ENCODE measurements around the gene KCNJ14. TPM values are rescaled to one million over a fixed set of nuclear protein-coding genes. Genes with fewer than 3 reads are reported as not detected.
"Not testable (repeated sequence)": the region's sequence is repeated elsewhere in the genome, so short reads cannot be mapped to it uniquely, and the experiment has no call there.

The KCNJ14 gene
- total RNA-seq, 1 donor from 2014 or later, result 0.96 TPM

GRCh38 chr19:48486706-48487105 lies 31.3 kb downstream of the KCNJ14 start:
- DNase-seq (ENCODE audit: low read depth), result not testable (repeated sequence)

GRCh38 chr19:48487544-48487943 lies 32.2 kb downstream of the KCNJ14 start:
- DNase-seq (ENCODE audit: low read depth), result no peak

DNA sequence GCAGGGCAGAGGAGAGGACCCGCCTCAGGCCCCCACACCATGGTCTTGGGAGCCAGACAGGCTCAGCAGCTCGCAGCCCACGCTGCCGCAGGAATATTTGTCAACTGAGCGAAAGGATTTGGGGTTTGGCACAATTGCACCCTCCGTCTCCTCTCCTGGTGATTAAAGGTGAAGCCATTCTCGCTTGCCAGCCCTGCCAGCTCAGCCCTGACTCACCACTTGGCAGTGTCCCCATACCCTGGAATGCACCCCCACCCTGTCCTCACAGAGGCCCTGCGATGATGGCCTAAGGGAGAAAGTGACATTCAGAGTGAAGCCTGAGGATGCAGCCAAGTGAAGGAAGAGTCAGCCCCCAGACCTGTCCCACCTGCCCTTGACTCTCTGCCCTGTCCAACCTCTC lies 32.6 kb downstream of the KCNJ14 start:
- peak; percentile 91 for DNase-seq (ENCODE audit: low read depth)

DNA sequence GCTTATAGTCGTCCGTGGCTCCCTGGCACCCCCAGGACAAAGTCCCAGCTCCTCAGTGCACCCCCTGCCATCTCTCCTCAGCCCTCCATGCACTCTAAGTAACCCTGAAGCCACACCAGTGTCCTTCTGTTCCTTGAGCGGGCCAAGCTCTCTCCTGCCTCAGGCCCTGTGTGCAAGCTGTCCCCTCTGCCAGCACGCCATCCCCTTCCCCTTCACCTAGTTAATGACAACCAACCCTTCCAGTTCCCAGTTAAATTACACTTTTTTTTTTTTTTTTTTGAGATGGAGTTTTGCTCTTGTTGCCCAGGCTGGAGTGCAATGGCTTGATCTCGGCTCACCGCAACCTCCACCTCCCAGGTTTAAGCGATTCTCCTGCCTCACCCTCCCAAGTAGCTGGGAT lies 33.1 kb downstream of the KCNJ14 start:
- not testable (repeated sequence) for DNase-seq (ENCODE audit: low read depth)

DNA sequence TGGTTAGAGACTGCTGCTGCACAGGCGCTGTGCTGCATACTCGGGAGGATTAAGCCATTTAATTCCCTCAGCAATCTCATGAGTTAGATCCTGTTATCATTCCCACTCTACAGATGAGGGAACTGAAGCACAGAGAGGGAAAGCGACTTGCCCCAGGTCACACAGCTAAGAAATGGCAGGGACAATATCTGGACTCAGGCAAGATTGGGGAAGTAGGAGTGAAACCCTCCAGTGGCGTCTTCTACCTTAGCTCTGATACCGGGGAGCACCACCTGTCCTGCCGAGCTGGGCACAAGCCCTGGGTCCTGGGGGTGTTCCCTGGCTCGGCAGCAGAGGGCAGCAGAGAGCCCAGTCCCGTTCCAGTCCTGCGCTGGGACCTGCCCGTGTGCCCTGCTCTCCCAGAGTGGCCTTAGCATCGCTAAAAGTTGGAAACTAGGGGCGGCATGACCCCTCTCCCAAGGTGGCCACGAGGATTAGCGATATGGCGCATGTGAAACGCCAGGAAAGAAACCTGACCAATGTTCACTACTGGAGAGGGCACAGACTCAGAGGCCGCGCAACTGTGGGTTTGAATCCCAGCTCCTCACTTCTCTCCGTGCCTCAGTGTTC lies 34.3 kb downstream of the KCNJ14 start:
- DNase-seq (ENCODE audit: low read depth), result peak; percentile 64

GRCh38 chr19:48490981-48491792 lies 35.8 kb downstream of the KCNJ14 start:
- DNase-seq (ENCODE audit: low read depth), result no peak

- DNase-seq (ENCODE audit: low read depth), result no peak
These were observed 36.4 kb downstream of the KCNJ14 start for GRCh38 chr19:48491793-48492123.

DNA sequence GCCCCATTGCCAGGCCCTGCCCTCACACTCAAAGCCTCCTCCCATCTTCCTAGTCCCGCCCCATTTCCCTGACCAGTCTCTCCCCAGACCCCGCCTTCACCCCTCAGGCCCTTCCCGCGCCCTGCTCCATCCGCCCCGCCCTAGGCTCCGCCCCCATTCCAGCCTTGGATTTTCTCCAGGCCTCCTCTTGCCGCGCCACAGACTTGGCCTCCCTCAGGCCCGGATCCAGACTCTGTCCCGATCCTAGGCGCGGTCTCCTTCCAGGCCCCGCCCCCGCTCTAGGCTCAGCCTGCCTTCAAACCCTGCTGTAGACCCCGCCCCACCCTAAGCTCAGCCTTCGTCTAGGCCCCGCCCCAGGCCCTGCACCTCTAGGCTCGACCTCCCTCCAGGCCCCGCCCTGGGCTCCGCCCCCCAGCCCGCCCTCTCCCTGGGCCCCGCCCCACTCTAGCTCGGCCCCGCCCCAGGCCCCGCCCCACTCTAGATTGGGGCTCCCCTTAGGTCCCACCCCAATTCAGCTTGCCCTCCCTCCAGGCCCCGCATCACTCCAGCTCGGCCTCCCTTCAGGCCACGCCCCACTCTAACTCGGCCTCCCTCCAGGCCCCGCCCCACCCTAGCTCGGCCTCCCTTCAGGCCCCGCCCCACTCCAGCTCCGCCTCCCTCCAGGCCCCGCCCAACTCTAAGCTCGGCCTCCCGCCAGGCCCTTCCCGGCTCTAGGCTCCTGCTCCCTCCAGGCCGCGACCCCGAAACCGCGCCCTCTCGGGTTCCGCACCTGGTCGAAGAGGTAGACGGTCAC lies 37.7 kb downstream of the KCNJ14 start:
- peak; percentile 92 for DNase-seq (ENCODE audit: low read depth)

DNA sequence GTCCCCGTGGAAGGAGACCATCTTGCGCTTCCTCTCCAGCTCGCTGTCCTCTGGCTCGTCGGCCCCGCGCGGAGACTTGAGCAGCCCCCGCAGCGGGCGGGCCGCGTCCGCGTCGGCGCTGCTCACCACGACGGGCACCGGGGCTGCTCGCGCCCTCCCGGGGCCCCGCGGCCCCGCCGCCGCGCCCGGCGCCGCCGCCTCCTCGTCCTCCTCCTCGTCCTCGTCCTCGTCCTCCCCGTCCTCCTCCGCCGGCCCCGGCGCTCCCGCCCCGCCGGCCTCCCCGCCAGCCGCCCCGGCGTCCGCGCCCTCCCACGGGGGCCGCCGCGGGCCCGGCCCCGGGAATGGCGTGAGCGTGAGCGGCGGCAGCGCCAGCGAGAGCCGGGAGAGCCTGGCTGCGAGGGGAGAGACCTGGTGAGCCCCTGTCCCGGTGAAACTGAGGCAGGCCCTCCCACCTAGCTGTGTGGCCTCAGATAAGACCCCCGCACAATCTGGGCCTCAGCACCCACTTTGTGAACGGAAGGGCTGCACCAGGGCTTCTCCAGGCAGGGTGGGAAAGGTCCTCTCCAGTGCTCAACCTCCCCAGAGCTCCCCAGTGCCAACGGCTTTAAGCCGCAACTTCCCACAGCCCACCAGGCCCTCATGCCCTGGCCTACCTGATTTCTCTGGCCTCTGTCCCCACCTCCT lies 38.5 kb downstream of the KCNJ14 start:
- DNase-seq (ENCODE audit: low read depth), result no peak

DNA sequence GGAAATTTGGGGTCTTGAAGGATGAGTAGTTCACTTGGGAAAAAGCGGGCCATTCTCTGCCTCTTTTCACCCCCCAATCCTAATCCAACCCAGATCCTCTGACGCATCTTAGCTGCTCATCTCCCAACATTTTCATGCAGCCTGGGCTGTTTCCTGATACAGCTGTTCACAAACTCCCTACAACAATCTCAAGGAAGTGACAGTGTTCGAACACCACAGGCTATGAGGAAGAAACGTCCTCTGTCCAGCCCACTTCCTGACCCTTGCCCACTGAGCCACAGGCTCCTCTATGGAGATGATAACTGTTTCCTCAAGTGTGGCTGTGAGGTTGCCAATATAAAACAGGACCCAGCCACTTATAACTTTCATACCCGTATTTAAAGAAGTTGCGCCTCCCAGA lies 40.0 kb downstream of the KCNJ14 start:
- no peak for DNase-seq (ENCODE audit: low read depth)

DNA sequence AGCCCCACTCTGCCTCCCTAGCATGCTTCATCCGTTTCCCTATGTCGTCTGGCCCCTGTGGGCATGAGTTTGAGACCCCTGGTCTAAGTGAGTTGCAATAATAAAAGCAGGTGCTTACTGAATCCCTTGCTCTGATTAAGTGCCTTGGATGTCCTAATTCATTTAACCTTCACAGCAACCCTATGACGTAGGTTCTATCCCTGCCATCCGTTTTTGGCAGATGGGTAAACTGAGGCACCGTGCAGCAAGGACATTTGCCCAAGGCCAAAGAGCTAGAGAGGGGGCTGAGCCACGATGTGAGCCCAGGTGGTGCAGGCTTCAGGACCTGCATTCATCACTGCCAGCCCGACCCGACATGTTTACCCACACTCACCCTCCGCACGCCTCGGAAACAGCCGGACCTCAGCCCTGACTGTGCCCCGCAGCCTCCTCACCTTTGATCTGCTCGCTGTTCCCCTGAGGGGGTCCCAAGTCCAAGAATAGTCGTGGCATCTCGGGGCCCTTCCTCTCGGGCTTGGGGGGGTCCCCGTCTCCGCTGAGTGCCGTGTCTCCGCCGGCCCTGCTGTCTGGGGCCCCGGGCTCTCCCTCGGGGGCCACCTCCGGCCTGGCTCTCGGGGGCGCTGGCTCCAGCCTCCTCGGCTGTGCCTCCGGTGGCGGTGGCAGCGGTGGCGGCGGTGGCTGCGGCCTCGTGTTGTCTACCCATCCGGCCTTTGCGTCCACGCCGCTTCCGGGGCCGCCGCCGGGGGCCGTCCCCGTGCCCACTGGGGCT lies 41.8 kb downstream of the KCNJ14 start:
- no peak for DNase-seq (ENCODE audit: low read depth)

DNA sequence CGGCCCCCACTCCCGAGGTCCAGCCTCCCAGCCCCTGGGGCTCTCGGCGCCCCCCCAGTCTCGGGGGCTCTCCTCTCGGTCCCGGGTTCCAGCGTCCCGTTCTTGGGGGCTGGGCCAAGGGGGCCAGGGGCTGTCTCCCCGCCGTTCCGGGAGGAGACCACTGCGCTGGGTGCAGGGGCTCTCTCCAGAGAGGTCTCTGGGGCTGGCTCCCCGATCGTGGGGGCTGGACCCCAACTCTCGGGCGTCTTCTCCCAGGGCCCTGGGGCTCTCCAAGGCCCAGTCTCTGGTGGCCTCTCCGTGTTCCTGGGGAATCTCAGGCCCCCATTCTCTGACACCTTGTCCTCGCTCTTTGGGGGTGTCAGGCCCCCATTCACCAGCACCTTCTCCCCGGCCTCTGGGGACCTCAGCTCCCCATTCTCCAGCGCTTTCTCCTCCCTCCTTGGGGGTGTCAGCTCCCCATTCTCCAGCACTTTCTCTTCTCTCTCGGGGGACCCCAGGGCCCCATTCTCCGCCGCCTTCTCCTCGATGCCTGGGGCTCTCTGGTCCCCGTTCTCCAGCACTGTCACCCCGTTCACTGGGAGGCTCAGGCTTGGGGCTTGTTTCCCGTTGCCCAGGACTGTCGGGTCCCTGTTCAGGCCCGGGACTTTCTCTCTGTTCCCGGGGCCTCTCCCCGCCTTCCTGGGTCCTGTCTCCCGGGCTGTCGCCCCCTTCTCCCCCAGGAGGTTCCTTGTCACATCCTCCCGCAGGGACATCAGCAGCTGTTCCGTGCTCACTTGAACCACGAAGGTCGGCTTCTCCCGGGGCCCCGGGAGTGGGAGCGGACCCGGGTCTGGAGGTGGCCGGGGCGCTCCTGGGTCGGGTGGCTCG lies 42.6 kb downstream of the KCNJ14 start:
- no peak for DNase-seq (ENCODE audit: low read depth)

DNA sequence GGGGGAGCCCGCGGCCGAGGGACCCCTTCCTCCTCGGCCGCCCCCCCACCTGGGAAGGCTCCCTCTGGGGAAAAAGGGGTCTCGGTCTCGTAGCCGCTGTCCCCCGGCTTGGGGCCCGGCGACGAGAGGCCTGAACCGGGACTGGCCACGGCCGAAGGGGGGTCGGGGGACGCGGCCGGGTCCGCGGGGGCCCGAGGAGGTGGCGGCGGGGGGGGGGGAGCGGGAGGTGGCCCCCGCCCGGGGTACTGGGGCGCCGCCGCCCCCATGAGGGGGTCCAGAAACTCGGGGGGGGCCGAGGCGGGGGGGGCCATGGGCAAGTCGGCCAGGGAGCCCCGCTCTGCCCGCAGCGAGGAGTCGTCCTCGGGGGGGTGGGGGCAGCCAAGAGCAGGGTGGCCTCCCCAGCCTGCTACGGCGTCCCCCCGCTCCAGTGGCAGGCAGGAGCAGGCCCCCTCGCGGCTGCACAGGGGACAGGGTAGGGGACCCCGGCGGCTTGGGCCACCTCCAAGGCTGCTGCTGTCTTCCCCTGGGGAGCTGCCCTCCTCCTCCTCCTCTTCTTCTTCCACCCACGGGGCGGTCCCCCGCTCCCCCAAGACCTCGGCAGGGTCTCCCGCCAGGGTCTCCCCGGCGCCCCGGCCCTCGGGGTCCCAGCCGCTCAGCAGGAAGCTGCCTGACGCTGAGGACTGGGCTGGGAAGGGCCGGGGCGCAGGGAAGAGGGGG lies 43.4 kb downstream of the KCNJ14 start:
- no peak for DNase-seq (ENCODE audit: low read depth)

DNA sequence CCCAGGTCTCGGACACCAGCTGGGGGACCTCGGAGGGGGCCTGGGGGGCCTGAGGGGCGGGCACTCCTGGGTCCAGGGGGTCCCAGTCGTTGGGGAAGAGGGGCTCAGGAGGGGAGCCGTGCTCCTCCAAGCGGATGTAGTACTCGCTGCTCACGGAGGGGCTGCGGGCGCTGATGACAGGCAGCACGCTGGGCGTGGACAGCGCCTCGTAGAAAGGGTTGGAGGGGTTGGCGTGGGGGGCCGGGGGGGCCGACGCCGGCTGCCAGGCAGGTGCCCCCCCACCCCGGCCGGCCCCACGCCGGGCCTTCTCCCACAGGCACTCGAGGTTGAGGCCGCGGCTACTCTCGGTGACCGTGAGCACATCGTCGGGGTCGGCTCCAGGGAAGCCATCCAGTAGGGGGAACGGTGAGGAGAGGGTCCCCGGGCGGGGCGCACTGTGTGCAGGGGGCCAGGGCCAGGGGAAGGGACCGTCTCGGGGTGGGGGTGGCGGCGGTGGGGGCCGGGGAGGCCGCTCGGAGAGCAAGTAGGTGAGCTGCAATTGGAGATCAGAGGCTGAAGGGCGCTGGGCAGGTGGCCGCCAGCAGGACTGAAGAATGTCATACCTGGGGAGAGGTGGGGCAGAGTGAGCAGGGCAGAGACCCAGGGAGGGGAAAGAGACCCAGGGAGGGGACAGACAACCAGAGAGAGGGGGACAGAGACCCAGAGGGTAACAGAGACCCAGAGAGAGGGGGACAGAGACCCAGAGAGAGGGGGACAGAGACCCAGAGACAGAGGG lies 44.1 kb downstream of the KCNJ14 start:
- no peak for DNase-seq (ENCODE audit: low read depth)

GRCh38 chr19:48500830-48501493 lies 45.6 kb downstream of the KCNJ14 start:
- DNase-seq (ENCODE audit: low read depth), result no peak

- no peak for DNase-seq (ENCODE audit: low read depth)
These were observed 46.3 kb downstream of the KCNJ14 start for GRCh38 chr19:48501494-48502349.
